Activated CD8-positive, alpha-beta memory T cell treated with anti-CD3 and anti-CD28 coated beads for 24 hours (primary cell): ENCODE data around the gene CFL1.

Source experiments
- DNase-seq: peaks from one replicate; pipeline ENCODE4 v3.0.0-alpha.2; 2020

CFL1 gene

GRCh38 chr11:65887723-65888162 lies 29.8 kb upstream of the CFL1 start:
- DNase-seq: no peak

- no peak for DNase-seq
Measured at GRCh38 chr11:65886826-65887722, 29.1 kb upstream of the CFL1 start.

- no peak for DNase-seq
Measured at GRCh38 chr11:65885808-65886536, 28.0 kb upstream of the CFL1 start.

- no peak for DNase-seq
Measured at GRCh38 chr11:65885231-65885630, 27.3 kb upstream of the CFL1 start.

GRCh38 chr11:65884716-65885092 lies 26.7 kb upstream of the CFL1 start:
- DNase-seq: peak; percentile 92

GRCh38 chr11:65883786-65884715 lies 26.1 kb upstream of the CFL1 start:
- DNase-seq: no peak

GRCh38 chr11:65883058-65883761 lies 25.2 kb upstream of the CFL1 start:
- DNase-seq: no peak

- DNase-seq: no peak
Measured at GRCh38 chr11:65882120-65883057, 24.4 kb upstream of the CFL1 start.

GRCh38 chr11:65880844-65881421 lies 23.0 kb upstream of the CFL1 start:
- DNase-seq: no peak

- DNase-seq: no peak
Measured at GRCh38 chr11:65880027-65880426, 22.0 kb upstream of the CFL1 start.

- no peak for DNase-seq
Measured at GRCh38 chr11:65879617-65880016, 21.6 kb upstream of the CFL1 start, which contains the start of gene CTSW. Gene CTSW (plus strand): TSS chr11:65879837. CDS start chr11:65879855, 18 bp downstream.

GRCh38 chr11:65873318-65874156 lies 15.6 kb upstream of the CFL1 start:
- peak; percentile 100 for DNase-seq

GRCh38 chr11:65872586-65873317 lies 14.8 kb upstream of the CFL1 start, which contains the start of gene EFEMP2:
Gene EFEMP2 (minus strand): TSS chr11:65872800. CDS start chr11:65872354, 446 bp downstream.
- DNase-seq: no peak

GRCh38 chr11:65871811-65872548 lies 14.0 kb upstream of the CFL1 start:
- no peak for DNase-seq

GRCh38 chr11:65870706-65871681 lies 13.0 kb upstream of the CFL1 start:
- DNase-seq: no peak

- DNase-seq: no peak
Measured at GRCh38 chr11:65870307-65870658, 12.3 kb upstream of the CFL1 start.
